CD4-positive, CD25-positive, alpha-beta regulatory T cell (primary cell): Measurements from ENCODE around the gene AMDHD1. TPM values are rescaled to one million over a fixed set of nuclear protein-coding genes. Genes with fewer than 3 reads are reported as not detected.

Source experiments
- ATAC-seq, 2 donors: fragments of 150-1000 bp; cut with Tn5 transposase; one replicate each; pipeline ENCODE4 v1.10.0; 2021; ENCODE audit warnings: low read depth in 2 of 2, moderate number of reproducible peaks in 2 of 2, moderate library complexity in 1 of 2
- DNase-seq, 3 donors: peaks; one replicate each; pipeline versions ENCODE4 v3.0.0 to v3.0.0-alpha.2; 2012 to 2022; ENCODE audit warnings: mixed read lengths in 1 of 3
- H3K27ac ChIP-seq: one replicate; pipeline ENCODE4 v1.7.0; 2013; ENCODE audit warnings: mild to moderate bottlenecking, low read length; ENCODE audit not compliant: insufficient read depth, poor library complexity, severe bottlenecking
- H3K27me3 ChIP-seq: one replicate; pipeline ENCODE4 v1.7.0; 2013; ENCODE audit warnings: low read length; ENCODE audit not compliant: control insufficient read depth, insufficient read depth
- H3K36me3 ChIP-seq: one replicate; pipeline ENCODE4 v1.7.0; 2013; ENCODE audit warnings: mild to moderate bottlenecking, low read length, moderate library complexity; ENCODE audit not compliant: control insufficient read depth, insufficient read depth
- H3K4me1 ChIP-seq: 2 replicates; pipeline ENCODE4 v1.7.0; 2013; ENCODE audit warnings: mild to moderate bottlenecking, low read length; ENCODE audit not compliant: insufficient read depth, control insufficient read depth, poor library complexity, severe bottlenecking
- H3K4me3 ChIP-seq: one replicate; pipeline ENCODE4 v1.7.0; 2013; ENCODE audit warnings: low read depth, mild to moderate bottlenecking, low read length, moderate library complexity
- H3K9me3 ChIP-seq, 2 experiments: 1 replicate in 1 of 2; 2 replicates in 1 of 2; pipeline ENCODE4 v1.7.0; 2013; ENCODE audit warnings: low read length in 2 of 2, mild to moderate bottlenecking in 1 of 2, moderate library complexity in 1 of 2; ENCODE audit not compliant: control insufficient read depth in 2 of 2
- H3K27ac Mint-ChIP-seq, 3 donors: one replicate each; pipeline ENCODE4 v1.8.0; 2020 to 2022; ENCODE audit warnings: mild to moderate bottlenecking in 3 of 3, mixed read lengths in 3 of 3, moderate library complexity in 2 of 3
- H3K27me3 Mint-ChIP-seq: one replicate; pipeline ENCODE4 v1.8.0; 2022; ENCODE audit warnings: mild to moderate bottlenecking, mixed read lengths
- H3K36me3 Mint-ChIP-seq: one replicate; pipeline ENCODE4 v1.8.0; 2020; ENCODE audit warnings: mixed read lengths
- H3K4me1 Mint-ChIP-seq, 4 donors: one replicate each; pipeline ENCODE4 v1.8.0; 2020 to 2022; ENCODE audit warnings: mixed read lengths in 4 of 4, mild to moderate bottlenecking in 1 of 4
- H3K4me3 Mint-ChIP-seq, 4 donors: one replicate each; pipeline ENCODE4 v1.8.0; 2020 to 2022; ENCODE audit warnings: mild to moderate bottlenecking in 4 of 4, mixed read lengths in 4 of 4, moderate library complexity in 3 of 4
- H3K9me3 Mint-ChIP-seq, 7 donors: one replicate each; pipeline ENCODE4 v1.8.0; 2020 to 2022; ENCODE audit warnings: mixed read lengths in 7 of 7, mild to moderate bottlenecking in 3 of 7, moderate library complexity in 2 of 7
- polyA plus RNA-seq, 4 donors: library from polyadenylated mRNA; unstranded; fragments of 300-500 nt; fragmentation: Illumina TruSeq; gene quantifications; one replicate each; pipeline ENCODE4 v1.2.3, GENCODE V29; 2021
- total RNA-seq: library from RNA; stranded (reverse); gene quantifications from one replicate; pipeline ENCODE4 v1.2.3, GENCODE V29; 2022

The AMDHD1 gene
- total and polyA plus RNA-seq, 5 donors from 2014 or later = 0.23 to 0.86 (median 0.67) TPM; not detected in 2

- Mint-ChIP-seq H3K4me3 (no peak overlapping the region), H3K27me3 (peaks cover 5% of the 10 kb centered on the region), H3K27ac (no peak overlapping the region), H3K36me3 (peaks cover 6% of the 10 kb centered on the region), H3K9me3 (no peaks in the 10 kb centered on the region), H3K4me1 (no peaks in the 10 kb centered on the region)
- Histone ChIP-seq H3K36me3 (no peaks in the 10 kb centered on the region), H3K27me3 (no peaks in the 10 kb centered on the region), H3K4me1 (no peaks in the 10 kb centered on the region), H3K27ac (no peak overlapping the region), H3K9me3 (no peaks in the 10 kb centered on the region), H3K4me3 (no peak overlapping the region)
- DNase-seq (no peak), ATAC-seq (no peak)
Observed at GRCh38 chr12:95977764-95978305, 34.7 kb downstream of the AMDHD1 start.

GRCh38 chr12:95978351-95978750 lies 35.2 kb downstream of the AMDHD1 start:
- H3K4me3 Mint-ChIP-seq = no peak overlapping the region
- Histone ChIP-seq H3K27me3 (no peaks in the 10 kb centered on the region), H3K27ac (no peak overlapping the region), H3K4me1 (no peaks in the 10 kb centered on the region), H3K36me3 (no peaks in the 10 kb centered on the region), H3K9me3 (no peaks in the 10 kb centered on the region), H3K4me3 (no peak overlapping the region)
- H3K4me1 Mint-ChIP-seq = no peaks in the 10 kb centered on the region
- H3K27ac Mint-ChIP-seq = no peak overlapping the region
- peaks cover 3% of the 10 kb centered on the region for H3K36me3 Mint-ChIP-seq
- H3K27me3 Mint-ChIP-seq = peaks cover 5% of the 10 kb centered on the region
- no peaks in the 10 kb centered on the region for H3K9me3 Mint-ChIP-seq
- no peak for ATAC-seq
- no peak for DNase-seq

GRCh38 chr12:95978774-95979173 lies 35.6 kb downstream of the AMDHD1 start:
- Histone ChIP-seq H3K4me3 (no peak overlapping the region), H3K9me3 (no peaks in the 10 kb centered on the region), H3K27me3 (no peaks in the 10 kb centered on the region), H3K4me1 (no peaks in the 10 kb centered on the region), H3K27ac (no peak overlapping the region), H3K36me3 (no peaks in the 10 kb centered on the region)
- DNase-seq (no peak), ATAC-seq (no peak)
- Mint-ChIP-seq H3K27me3 (peaks cover 5% of the 10 kb centered on the region), H3K9me3 (no peaks in the 10 kb centered on the region), H3K4me3 (no peak overlapping the region), H3K36me3 (no peaks in the 10 kb centered on the region), H3K27ac (no peak overlapping the region), H3K4me1 (no peaks in the 10 kb centered on the region)

- Mint-ChIP-seq H3K4me1 (peaks cover 0 to 5% (median 0%) of the 10 kb centered on the region in 4 donors), H3K36me3 (no peaks in the 10 kb centered on the region), H3K9me3 (no peaks in the 10 kb centered on the region), H3K4me3 (no peak overlapping the region), H3K27ac (no peak overlapping the region), H3K27me3 (peaks cover 11% of the 10 kb centered on the region)
- DNase-seq (no peak), ATAC-seq (no peak)
- no peak overlapping the region for H3K27ac ChIP-seq
- no peak overlapping the region for H3K4me3 ChIP-seq
- no peaks in the 10 kb centered on the region for H3K36me3 ChIP-seq
- no peaks in the 10 kb centered on the region for H3K9me3 ChIP-seq
- no peaks in the 10 kb centered on the region for H3K4me1 ChIP-seq
- H3K27me3 ChIP-seq = no peaks in the 10 kb centered on the region
Observed at GRCh38 chr12:95980437-95980836, 37.3 kb downstream of the AMDHD1 start.

- H3K36me3 ChIP-seq = no peaks in the 10 kb centered on the region
- DNase-seq (no peak), ATAC-seq (no peak)
- no peak overlapping the region for H3K27ac Mint-ChIP-seq
- no peak overlapping the region for H3K4me3 ChIP-seq
- H3K27me3 Mint-ChIP-seq = peaks cover 11% of the 10 kb centered on the region
- H3K36me3 Mint-ChIP-seq = no peaks in the 10 kb centered on the region
- H3K4me1 Mint-ChIP-seq = peaks cover 0 to 5% (median 0%) of the 10 kb centered on the region in 4 donors
- H3K4me1 ChIP-seq = no peaks in the 10 kb centered on the region
- no peak overlapping the region for H3K27ac ChIP-seq
- H3K4me3 Mint-ChIP-seq = no peak overlapping the region
- no peaks in the 10 kb centered on the region for H3K9me3 Mint-ChIP-seq
- no peaks in the 10 kb centered on the region for H3K9me3 ChIP-seq
- no peaks in the 10 kb centered on the region for H3K27me3 ChIP-seq
Observed at GRCh38 chr12:95982602-95983001, 39.5 kb downstream of the AMDHD1 start.

GRCh38 chr12:95984682-95985081 lies 41.6 kb downstream of the AMDHD1 start:
- ATAC-seq = no peak
- Histone ChIP-seq H3K36me3 (no peaks in the 10 kb centered on the region), H3K27me3 (no peaks in the 10 kb centered on the region), H3K27ac (no peak overlapping the region), H3K4me3 (no peak overlapping the region), H3K9me3 (no peaks in the 10 kb centered on the region), H3K4me1 (no peaks in the 10 kb centered on the region)
- Mint-ChIP-seq H3K27me3 (peaks cover 9% of the 10 kb centered on the region), H3K4me3 (no peak overlapping the region), H3K27ac (no peak overlapping the region), H3K4me1 (peaks cover 0 to 5% (median 0%) of the 10 kb centered on the region in 4 donors), H3K9me3 (no peaks in the 10 kb centered on the region), H3K36me3 (no peaks in the 10 kb centered on the region)
- no peak for DNase-seq

GRCh38 chr12:95986635-95987570 lies 43.8 kb downstream of the AMDHD1 start:
- Histone ChIP-seq H3K9me3 (no peaks in the 10 kb centered on the region), H3K4me3 (no peak overlapping the region), H3K36me3 (no peaks in the 10 kb centered on the region), H3K27me3 (no peaks in the 10 kb centered on the region), H3K4me1 (no peaks in the 10 kb centered on the region), H3K27ac (no peak overlapping the region)
- DNase-seq = no peak
- Mint-ChIP-seq H3K27ac (no peak overlapping the region), H3K4me1 (peaks cover 0 to 5% (median 0%) of the 10 kb centered on the region in 4 donors), H3K4me3 (no peak overlapping the region), H3K36me3 (no peaks in the 10 kb centered on the region), H3K27me3 (peaks cover 6% of the 10 kb centered on the region), H3K9me3 (no peaks in the 10 kb centered on the region)
- no peak for ATAC-seq
